DOHH2 (cell line): Measurements from ENCODE around the gene IFNA13.

ENCODE experiments used
- EZH2phosphoT487 ChIP-seq: fragments of 200-600 bp; sonication (generic); IDR thresholded peaks from 2 replicates; pipeline ENCODE4 v1.6.1; 2017; ENCODE audit warnings: borderline replicate concordance, mild to moderate bottlenecking, antibody characterized with exemption, low read length, moderate library complexity, mixed read lengths
- TF ChIP-seq, protein P1 (sequence below): fragments of 200-600 bp; sonication (generic); IDR thresholded peaks from one replicate; pipeline ENCODE4 v1.5.1; 2014; ENCODE audit warnings: antibody characterized with exemption, mild to moderate bottlenecking, low read depth, low read length; ENCODE audit not compliant: poor library complexity, severe bottlenecking

DNA sequence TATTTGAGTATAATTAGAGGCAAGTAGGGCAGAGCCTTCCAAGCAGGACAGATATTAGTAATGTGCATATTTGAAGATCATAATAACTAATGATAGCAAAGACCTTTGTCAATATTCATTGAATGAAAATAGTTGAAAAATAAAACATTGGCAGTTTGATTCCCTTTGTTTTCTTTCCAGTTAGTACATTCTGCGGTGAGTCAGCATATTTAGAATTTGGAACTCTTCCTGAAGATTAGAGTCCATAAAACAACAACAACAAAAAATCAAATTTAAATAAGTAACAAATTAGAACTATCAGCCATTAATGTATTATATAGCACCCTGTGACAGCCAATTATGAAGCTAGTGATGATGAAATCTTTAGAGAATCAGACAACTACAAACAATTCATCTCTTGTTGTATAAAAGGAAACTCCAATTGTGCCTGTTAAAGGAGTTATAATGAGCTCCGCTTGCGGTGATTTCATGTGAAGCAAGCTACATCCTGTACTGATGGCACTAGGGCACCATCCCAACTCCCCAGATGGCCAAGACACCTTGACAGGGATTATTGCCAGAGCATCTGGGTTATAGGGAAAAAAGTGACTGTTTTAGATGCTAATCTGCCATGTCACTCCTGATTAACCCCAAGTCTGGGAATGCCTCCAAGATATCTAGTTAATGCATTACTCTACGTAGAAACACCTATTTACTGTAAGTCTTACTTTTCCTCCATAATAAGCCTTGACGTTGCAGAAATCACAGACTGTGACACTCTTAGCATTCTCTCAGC is 47.8 kb upstream of the IFNA13 start:
- TF ChIP-seq, protein P1, sequence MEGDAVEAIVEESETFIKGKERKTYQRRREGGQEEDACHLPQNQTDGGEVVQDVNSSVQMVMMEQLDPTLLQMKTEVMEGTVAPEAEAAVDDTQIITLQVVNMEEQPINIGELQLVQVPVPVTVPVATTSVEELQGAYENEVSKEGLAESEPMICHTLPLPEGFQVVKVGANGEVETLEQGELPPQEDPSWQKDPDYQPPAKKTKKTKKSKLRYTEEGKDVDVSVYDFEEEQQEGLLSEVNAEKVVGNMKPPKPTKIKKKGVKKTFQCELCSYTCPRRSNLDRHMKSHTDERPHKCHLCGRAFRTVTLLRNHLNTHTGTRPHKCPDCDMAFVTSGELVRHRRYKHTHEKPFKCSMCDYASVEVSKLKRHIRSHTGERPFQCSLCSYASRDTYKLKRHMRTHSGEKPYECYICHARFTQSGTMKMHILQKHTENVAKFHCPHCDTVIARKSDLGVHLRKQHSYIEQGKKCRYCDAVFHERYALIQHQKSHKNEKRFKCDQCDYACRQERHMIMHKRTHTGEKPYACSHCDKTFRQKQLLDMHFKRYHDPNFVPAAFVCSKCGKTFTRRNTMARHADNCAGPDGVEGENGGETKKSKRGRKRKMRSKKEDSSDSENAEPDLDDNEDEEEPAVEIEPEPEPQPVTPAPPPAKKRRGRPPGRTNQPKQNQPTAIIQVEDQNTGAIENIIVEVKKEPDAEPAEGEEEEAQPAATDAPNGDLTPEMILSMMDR, result no peak
- no peak for TF ChIP-seq EZH2phosphoT487
